ENCODE results near the gene WSCD2. TPM values are rescaled to one million over a fixed set of nuclear protein-coding genes. Genes with fewer than 3 reads are reported as not detected.

WSCD2 gene
- total RNA-seq, 1 donor from 2014 or later = 4.2 TPM

DNA sequence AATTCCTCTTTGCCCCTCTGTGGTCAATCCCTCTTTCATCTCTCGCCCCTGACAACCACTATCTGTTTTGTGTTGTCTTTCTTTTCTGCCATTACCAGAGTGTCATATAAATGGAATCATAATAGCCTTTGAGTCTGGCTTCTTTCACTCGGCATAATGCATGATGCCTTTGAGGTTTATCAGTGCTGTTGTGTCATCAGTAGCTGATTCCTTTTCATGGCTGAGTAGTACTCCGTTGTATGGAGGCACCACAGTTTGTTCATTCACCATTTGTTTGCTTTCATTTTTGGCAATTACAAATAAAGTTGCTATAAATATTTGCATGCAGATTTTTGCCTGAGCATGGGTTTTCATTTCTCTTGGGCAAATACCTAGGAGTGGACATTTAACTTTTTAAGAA lies 47.2 kb downstream of the WSCD2 start:
- no peak for DNase-seq (ENCODE audit: extremely low spot score in 2 of 2)
- H3K9me3 ChIP-seq = no peaks in the 10 kb centered on the region
- no peak overlapping the region for H3K4me3 ChIP-seq
- TF ChIP-seq POLR2A (IDR thresholded peaks at IDR 0.05) (no peak), POLR2AphosphoS5 (IDR thresholded peaks at IDR 0.05; ENCODE audit: insufficient read depth in 1 of 2, low read depth in 1 of 2) (no peak), CTCF (IDR thresholded peaks at IDR 0.05) (no peak)
- H3K27me3 ChIP-seq = no peaks in the 10 kb centered on the region
- H3K36me3 ChIP-seq = no peaks in the 10 kb centered on the region
- H3K27ac ChIP-seq = no peak overlapping the region
- intact Hi-C loops (cut with DNase I) = no loop called here
- H3K4me1 ChIP-seq = no peaks in the 10 kb centered on the region

DNA sequence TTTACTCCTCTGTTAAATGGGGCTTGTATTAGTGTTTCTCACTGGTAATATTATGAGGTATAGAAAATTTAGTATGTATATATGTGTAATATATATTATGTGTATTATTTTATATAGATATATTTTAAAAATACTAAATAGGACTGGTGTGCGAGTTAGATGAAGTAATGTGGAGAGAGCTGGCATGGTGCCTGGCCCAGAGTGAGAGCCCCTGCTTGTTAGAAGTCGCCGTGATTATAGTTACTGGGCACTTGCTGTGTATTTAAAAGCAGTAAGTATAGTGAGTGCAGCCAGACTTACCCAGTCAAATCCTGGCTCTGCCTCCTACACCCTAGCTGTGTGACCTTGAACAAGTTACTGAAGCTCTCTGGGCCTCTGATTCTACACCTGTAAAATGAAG lies 48.0 kb downstream of the WSCD2 start:
- no peak overlapping the region for H3K4me3 ChIP-seq
- no peaks in the 10 kb centered on the region for H3K9me3 ChIP-seq
- no peak overlapping the region for H3K27ac ChIP-seq
- no peak for TF ChIP-seq POLR2A (IDR thresholded peaks at IDR 0.05)
- TF ChIP-seq POLR2AphosphoS5 (IDR thresholded peaks at IDR 0.05; ENCODE audit: insufficient read depth in 1 of 2, low read depth in 1 of 2) = no peak
- TF ChIP-seq CTCF (IDR thresholded peaks at IDR 0.05) = no peak
- DNase-seq (ENCODE audit: extremely low spot score in 2 of 2) = no peak
- intact Hi-C loops (cut with DNase I) = no loop called here
- no peaks in the 10 kb centered on the region for H3K4me1 ChIP-seq
- no peaks in the 10 kb centered on the region for H3K36me3 ChIP-seq
- no peaks in the 10 kb centered on the region for H3K27me3 ChIP-seq

DNA sequence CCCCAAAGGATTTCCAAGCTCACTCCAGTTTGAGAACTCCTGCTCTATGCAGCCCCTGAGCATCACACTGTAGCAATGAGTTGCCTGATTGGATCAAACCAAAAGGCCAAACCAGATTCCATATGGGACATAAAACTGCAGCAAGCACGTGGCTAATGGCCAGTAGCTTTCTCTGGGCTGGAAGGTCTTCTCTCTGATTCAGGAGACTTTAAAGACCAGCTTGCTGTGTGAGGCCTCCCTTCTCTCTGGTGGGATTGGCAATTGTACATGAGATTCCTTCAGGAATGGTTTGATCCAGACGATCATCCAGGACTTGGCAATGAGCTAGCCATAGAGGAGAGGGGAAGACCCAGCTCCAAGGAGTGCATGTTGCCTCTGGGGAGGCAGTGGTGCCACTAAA lies 50.2 kb downstream of the WSCD2 start:
- TF ChIP-seq POLR2AphosphoS5 (IDR thresholded peaks at IDR 0.05; ENCODE audit: insufficient read depth in 1 of 2, low read depth in 1 of 2) (no peak), CTCF (IDR thresholded peaks at IDR 0.05) (no peak), POLR2A (IDR thresholded peaks at IDR 0.05) (no peak)
- DNase-seq (ENCODE audit: extremely low spot score in 2 of 2) = no peak
- no peaks in the 10 kb centered on the region for H3K9me3 ChIP-seq
- H3K36me3 ChIP-seq = no peaks in the 10 kb centered on the region
- H3K4me3 ChIP-seq = no peak overlapping the region
- H3K27me3 ChIP-seq = no peaks in the 10 kb centered on the region
- H3K4me1 ChIP-seq = no peaks in the 10 kb centered on the region
- intact Hi-C loops (cut with DNase I) = no loop called here
- H3K27ac ChIP-seq = no peak overlapping the region

GRCh38 chr12:108180255-108181094 lies 51.4 kb downstream of the WSCD2 start:
- Histone ChIP-seq H3K27ac (no peak overlapping the region), H3K36me3 (no peaks in the 10 kb centered on the region), H3K4me1 (no peaks in the 10 kb centered on the region), H3K4me3 (no peak overlapping the region), H3K27me3 (no peaks in the 10 kb centered on the region), H3K9me3 (no peaks in the 10 kb centered on the region)
- intact Hi-C loops (cut with DNase I) = no loop called here
- no peak for DNase-seq (ENCODE audit: extremely low spot score in 2 of 2)
- no peak for TF ChIP-seq CTCF (IDR thresholded peaks at IDR 0.05)
- TF ChIP-seq POLR2AphosphoS5 (IDR thresholded peaks at IDR 0.05; ENCODE audit: insufficient read depth in 1 of 2, low read depth in 1 of 2) = no peak

DNA sequence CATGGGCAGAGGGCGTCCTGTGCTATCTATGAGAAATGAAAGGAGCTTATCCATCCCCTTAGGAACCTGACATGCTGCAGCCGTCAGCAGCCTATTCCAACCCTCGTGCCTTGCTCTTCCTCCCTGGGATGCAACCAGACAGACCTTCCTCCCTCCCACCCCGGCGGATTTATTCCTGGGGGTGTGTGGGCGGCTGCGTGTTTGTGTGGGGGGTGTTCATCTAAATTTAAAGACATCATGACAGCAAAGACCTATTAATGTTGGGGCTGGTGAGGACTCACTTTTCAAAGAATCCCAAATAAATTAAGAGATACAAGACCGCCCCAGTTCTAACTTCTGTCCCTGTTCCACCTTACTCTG lies 52.0 kb downstream of the WSCD2 start:
- no peak overlapping the region for H3K27ac ChIP-seq
- H3K27me3 ChIP-seq = no peaks in the 10 kb centered on the region
- no peak for TF ChIP-seq POLR2AphosphoS5 (IDR thresholded peaks at IDR 0.05; ENCODE audit: insufficient read depth in 1 of 2, low read depth in 1 of 2)
- no peak for TF ChIP-seq CTCF (IDR thresholded peaks at IDR 0.05)
- no peak for DNase-seq (ENCODE audit: extremely low spot score in 2 of 2)
- no peak overlapping the region for H3K4me3 ChIP-seq
- no peaks in the 10 kb centered on the region for H3K36me3 ChIP-seq
- no peaks in the 10 kb centered on the region for H3K4me1 ChIP-seq
- intact Hi-C loops (cut with DNase I) = no loop called here
- no peaks in the 10 kb centered on the region for H3K9me3 ChIP-seq

Measured in vagina (tissue), 2 donors.